Osteoblast (primary cell): ENCODE results near the gene SEC23A. TPM values are rescaled to one million over a fixed set of nuclear protein-coding genes. Genes with fewer than 3 reads are reported as not detected.

ENCODE experiments used
- DNase-seq: peaks from one replicate; pipeline ENCODE4 v3.0.0; 2011; ENCODE audit warnings: low spot score, mixed read lengths; ENCODE audit not compliant: insufficient read length; ENCODE audit errors: missing footprints
- H2AFZ ChIP-seq: 2 replicates; pipeline ENCODE4 v1.6.0; 2011; ENCODE audit warnings: mild to moderate bottlenecking, low read length
- H3K27ac ChIP-seq: 2 replicates; pipeline ENCODE4 v1.5.1; 2011; ENCODE audit warnings: mild to moderate bottlenecking, low read depth, low read length, moderate library complexity
- H3K27me3 ChIP-seq: 2 replicates; pipeline ENCODE4 v1.6.0; 2012; ENCODE audit warnings: mild to moderate bottlenecking, control low read depth, inconsistent platforms, low read length, moderate library complexity; ENCODE audit not compliant: insufficient read depth
- H3K36me3 ChIP-seq: 2 replicates; pipeline ENCODE4 v1.5.1; 2011; ENCODE audit warnings: mild to moderate bottlenecking, low read length, control low read depth, moderate library complexity; ENCODE audit not compliant: insufficient read depth
- H3K4me1 ChIP-seq: 2 replicates; pipeline ENCODE4 v1.5.1; 2011; ENCODE audit warnings: mild to moderate bottlenecking, low read length, control low read depth, moderate library complexity; ENCODE audit not compliant: insufficient read depth
- H3K4me2 ChIP-seq: 2 replicates; pipeline ENCODE4 v1.6.0; 2011; ENCODE audit warnings: mild to moderate bottlenecking, low read length; ENCODE audit not compliant: insufficient read depth
- H3K4me3 ChIP-seq: fragments of 200-600 bp; sonication (generic); 3 replicates; pipeline ENCODE4 v1.5.1; 2012; ENCODE audit warnings: mild to moderate bottlenecking, low read length, inconsistent platforms; ENCODE audit not compliant: insufficient read depth
- H3K79me2 ChIP-seq: 2 replicates; pipeline ENCODE4 v1.6.0; 2012; ENCODE audit warnings: mild to moderate bottlenecking, low read length, control low read depth, inconsistent platforms; ENCODE audit not compliant: insufficient read depth
- H3K9me3 ChIP-seq: 2 replicates; pipeline ENCODE4 v1.5.1; 2011; ENCODE audit warnings: low read depth, low read length, control low read depth
- H4K20me1 ChIP-seq: 2 replicates; pipeline ENCODE4 v1.6.0; 2012; ENCODE audit warnings: mild to moderate bottlenecking, low read length, control low read depth; ENCODE audit not compliant: insufficient read depth
- total RNA-seq: library from RNA; depleted of rRNA; stranded (reverse); fragments of >200 nt; gene quantifications from 2 replicates; pipeline ENCODE4 v1.2.3, GENCODE V29; 2012
- TF ChIP-seq, protein P1 (sequence below): IDR thresholded peaks from 2 replicates; pipeline ENCODE4 v1.5.1; 2011; ENCODE audit warnings: mild to moderate bottlenecking, low read depth, low read length, moderate library complexity; ENCODE audit errors: extremely low read depth

Gene SEC23A
- total RNA-seq, 1 donor: 326 TPM

DNA sequence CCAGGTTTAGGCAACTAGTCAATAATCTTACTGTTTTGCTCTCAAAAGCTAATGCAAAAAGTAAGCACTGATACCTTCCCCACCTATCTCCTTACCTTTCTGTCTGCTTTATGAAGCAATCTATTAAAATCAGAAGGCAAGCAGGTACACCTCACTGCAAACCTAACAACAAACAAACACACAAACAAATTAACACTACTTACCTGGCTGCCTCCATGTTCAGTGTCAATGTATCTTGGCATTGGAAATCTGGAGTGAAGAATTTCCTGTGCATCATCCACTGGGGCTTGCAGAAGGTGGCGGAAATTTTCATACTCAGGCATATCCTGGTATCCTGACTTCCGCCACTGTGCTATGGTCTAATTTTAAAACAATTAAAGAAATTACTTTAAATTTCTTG is 62.5 kb downstream of the SEC23A start:
- no peak overlapping the region for H3K27ac ChIP-seq
- H3K9me3 ChIP-seq: no peaks in the 10 kb centered on the region
- DNase-seq: no peak
- H3K36me3 ChIP-seq: peaks cover 80% of the 10 kb centered on the region
- no peak overlapping the region for H3K4me2 ChIP-seq
- H3K79me2 ChIP-seq: peaks cover 7% of the 10 kb centered on the region
- no peak overlapping the region for H3K4me3 ChIP-seq
- H3K4me1 ChIP-seq: no peaks in the 10 kb centered on the region
- H3K27me3 ChIP-seq: no peaks in the 10 kb centered on the region
- TF ChIP-seq, protein P1, sequence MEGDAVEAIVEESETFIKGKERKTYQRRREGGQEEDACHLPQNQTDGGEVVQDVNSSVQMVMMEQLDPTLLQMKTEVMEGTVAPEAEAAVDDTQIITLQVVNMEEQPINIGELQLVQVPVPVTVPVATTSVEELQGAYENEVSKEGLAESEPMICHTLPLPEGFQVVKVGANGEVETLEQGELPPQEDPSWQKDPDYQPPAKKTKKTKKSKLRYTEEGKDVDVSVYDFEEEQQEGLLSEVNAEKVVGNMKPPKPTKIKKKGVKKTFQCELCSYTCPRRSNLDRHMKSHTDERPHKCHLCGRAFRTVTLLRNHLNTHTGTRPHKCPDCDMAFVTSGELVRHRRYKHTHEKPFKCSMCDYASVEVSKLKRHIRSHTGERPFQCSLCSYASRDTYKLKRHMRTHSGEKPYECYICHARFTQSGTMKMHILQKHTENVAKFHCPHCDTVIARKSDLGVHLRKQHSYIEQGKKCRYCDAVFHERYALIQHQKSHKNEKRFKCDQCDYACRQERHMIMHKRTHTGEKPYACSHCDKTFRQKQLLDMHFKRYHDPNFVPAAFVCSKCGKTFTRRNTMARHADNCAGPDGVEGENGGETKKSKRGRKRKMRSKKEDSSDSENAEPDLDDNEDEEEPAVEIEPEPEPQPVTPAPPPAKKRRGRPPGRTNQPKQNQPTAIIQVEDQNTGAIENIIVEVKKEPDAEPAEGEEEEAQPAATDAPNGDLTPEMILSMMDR: no peak
- H4K20me1 ChIP-seq: peaks cover 4% of the 10 kb centered on the region
- no peak overlapping the region for H2AFZ ChIP-seq

DNA sequence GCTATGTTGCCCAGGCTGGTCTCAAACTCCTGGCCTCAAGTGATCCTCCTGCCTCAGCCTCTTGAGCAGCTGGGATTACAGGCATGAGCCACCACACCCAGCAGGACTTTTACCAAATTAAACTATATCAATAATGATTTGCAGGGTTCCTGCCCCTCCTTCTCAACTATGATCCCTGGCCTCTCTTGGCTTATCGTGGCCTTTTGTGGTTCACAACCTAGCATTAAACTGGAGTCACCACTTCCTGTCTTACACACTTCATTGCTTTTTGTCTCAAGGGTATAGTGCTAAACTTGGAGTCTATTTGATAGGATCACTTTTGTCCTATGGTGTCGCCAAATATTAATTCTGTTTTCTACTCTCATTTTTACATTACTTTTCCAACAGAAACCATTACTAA is 64.5 kb downstream of the SEC23A start:
- no peak for DNase-seq
- Histone ChIP-seq H3K27ac (no peak overlapping the region), H3K4me2 (no peak overlapping the region), H3K9me3 (no peaks in the 10 kb centered on the region), H3K27me3 (no peaks in the 10 kb centered on the region), H3K4me3 (no peak overlapping the region), H3K4me1 (no peaks in the 10 kb centered on the region), H4K20me1 (peaks cover 9% of the 10 kb centered on the region), H3K79me2 (peaks cover 6% of the 10 kb centered on the region), H3K36me3 (peaks cover 79% of the 10 kb centered on the region), H2AFZ (no peak overlapping the region)
- TF ChIP-seq, protein P1: no peak

DNA sequence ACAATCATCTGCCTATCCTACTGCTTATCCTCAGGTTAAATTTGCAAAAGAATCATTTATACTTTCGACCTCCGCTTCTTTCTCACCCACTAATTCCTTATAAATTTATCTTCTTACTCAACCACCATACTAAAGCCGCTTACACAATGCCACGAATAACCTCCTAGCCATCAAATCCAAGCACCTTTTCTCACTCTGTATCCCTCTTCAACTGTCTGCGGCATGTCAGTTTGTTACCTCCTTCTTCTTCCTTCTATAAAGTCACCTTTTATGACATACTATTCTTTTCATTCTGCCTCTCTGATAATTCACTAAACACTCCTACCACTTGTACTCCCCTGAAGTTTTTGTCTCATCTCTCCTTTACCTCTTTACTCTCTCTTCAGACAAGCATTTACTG is 66.3 kb downstream of the SEC23A start:
- Histone ChIP-seq H3K36me3 (peaks cover 79% of the 10 kb centered on the region), H3K4me3 (no peak overlapping the region), H3K9me3 (no peaks in the 10 kb centered on the region), H3K27me3 (no peaks in the 10 kb centered on the region), H3K27ac (no peak overlapping the region), H2AFZ (no peak overlapping the region), H3K79me2 (peaks cover 4% of the 10 kb centered on the region), H4K20me1 (peaks cover 9% of the 10 kb centered on the region), H3K4me1 (no peaks in the 10 kb centered on the region), H3K4me2 (no peak overlapping the region)
- DNase-seq: no peak
- TF ChIP-seq, protein P1: no peak

DNA sequence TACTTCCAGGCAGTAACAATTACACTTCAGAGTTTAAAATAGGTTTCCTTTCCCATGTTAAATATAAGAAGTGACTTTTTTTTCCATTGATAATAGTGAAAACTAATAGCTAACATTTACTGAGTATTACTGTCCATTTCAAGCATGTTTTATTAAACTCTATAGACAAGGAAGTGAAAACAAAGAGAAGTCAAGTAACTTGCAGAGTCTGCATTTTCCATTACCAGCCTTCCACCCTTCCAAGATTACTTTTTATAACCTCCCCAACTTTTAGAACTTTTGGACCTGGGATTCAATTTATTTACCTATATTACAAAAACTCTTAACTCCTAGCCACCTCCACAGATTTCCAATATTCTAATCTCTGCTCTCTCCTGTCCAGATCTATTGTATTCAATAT is 67.7 kb downstream of the SEC23A start:
- Histone ChIP-seq H3K36me3 (peaks cover 88% of the 10 kb centered on the region), H3K27ac (no peak overlapping the region), H3K9me3 (no peaks in the 10 kb centered on the region), H3K27me3 (no peaks in the 10 kb centered on the region), H3K79me2 (peaks cover 2% of the 10 kb centered on the region), H3K4me1 (no peaks in the 10 kb centered on the region), H4K20me1 (peaks cover 5% of the 10 kb centered on the region), H2AFZ (no peak overlapping the region), H3K4me2 (no peak overlapping the region), H3K4me3 (no peak overlapping the region)
- TF ChIP-seq, protein P1: no peak
- no peak for DNase-seq
